COLO668 (cell line): ENCODE measurements around the gene CNTN4.

ENCODE experiments used
- DNase-seq: peaks from one replicate; lab custom pipeline; 2025; ENCODE audit not compliant: unreplicated experiment; lab: John Stamatoyannopoulos, UW

The CNTN4 gene

DNA sequence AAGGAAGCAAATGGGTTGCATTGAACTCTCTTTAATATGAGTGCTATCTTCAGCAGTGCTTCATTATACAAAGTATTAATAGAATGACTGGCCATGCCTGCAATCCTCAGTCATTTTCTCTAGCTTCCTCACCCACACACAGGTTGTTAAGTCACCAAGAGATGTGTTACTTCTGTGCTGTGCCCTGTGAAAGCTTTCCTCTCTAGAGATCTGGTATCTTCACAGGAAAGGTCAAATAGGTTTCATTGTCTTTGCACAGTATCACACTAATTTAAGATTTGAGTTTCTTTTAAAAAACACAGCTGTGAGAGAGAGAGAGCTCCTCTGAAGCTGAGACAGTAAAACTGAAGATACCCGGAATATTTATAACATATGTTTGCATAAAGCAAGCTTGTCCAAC, 278.6 kb downstream of the CNTN4 start:
- DNase-seq: no peak

GRCh38 chr3:2390926-2391532, 292.4 kb downstream of the CNTN4 start:
- DNase-seq: no peak

DNA sequence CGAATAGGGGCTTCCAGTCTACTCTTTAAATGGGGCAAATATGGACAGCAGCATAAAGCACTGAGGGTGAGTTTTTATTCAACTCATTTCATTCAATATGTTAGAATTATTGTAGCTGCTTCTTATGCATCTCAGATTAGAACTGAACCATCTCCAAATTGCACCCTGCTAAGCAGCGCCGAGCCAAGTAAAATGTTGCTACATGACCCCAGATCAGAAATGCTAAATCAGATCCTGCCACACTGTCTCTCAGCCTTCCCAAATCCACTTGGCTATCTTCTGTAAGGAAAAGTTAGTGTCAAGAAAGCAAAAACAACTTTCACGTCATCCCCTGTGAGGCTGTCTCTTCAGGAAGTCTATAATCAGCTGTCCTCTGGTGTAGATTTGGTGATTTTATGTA, 293.2 kb downstream of the CNTN4 start:
- DNase-seq: no peak

DNA sequence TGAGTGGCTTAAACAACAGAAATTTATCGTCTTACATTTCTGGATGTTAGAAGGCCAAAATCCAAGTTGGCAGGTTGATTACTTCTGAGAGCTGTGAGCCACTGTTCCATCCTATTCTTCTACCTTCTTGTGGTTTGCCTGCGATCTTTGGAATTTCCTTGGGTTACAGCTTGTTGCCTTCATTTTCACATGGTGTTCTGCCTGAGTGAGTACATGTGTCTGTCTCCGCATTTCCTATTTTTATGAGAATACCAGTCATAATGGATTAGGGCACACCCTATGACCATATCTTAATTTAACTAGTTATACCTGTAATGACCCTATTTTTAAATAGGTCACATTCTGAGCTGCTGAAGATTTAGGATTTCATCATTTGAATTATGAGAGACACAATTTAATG, 294.3 kb downstream of the CNTN4 start:
- no peak for DNase-seq

DNA sequence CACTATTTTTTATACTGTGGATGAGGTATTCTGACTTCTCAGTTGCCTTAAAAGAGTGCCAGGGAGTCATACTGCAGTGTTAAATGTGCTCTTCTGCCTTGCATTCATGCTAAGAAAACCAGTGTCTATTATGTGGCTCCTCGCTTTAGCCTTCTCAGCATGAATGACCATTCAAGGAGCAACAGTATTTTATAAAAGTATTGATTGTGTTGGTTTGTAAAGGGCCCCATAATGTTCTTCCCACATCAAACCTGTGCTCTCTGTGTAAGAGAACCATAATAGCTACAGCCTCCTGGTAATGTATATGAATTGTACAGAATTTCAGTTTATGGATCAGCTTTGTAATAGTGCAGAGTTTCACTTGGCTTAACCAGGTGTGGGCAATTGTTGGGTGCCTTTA, 316.4 kb downstream of the CNTN4 start:
- no peak for DNase-seq

DNA sequence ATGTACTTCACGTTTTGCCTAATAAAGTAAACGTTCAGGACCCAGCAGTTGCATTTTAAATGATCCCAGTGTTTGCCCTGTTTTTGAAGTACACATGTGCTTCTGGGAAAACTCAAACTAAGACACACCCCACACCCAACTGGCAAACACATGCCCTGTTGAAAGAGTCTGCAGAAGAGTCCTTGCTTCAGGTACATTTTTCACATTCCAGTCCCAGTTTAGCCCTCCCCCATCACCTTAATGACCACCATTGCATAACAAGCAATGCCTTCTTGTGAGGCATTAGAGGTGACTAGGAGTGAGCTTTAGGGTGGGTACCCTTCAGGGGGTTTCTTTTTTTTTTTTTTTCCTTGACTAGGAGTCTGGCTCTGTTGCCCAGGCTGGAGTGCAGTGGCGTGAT, 322.3 kb downstream of the CNTN4 start:
- DNase-seq: no peak

DNA sequence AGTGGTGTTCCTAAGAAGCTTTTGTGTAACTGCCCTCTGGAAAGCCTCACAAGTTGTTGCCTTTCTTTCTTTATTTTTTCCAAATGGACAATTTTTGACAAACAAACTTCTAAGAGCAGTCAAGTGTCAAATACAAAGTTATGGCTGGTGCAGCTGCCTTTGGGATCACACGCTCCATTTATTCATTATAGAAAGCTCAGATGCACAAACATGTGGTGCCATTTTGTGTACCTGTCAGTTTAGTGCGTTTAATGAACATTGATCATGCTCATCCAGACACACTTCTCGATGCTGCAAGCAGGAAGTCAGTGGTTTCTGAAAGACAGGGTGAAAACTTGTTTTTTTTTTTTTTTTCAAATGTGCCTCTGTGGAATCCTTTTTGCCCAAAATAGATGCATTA, 324.5 kb downstream of the CNTN4 start:
- DNase-seq: no peak

DNA sequence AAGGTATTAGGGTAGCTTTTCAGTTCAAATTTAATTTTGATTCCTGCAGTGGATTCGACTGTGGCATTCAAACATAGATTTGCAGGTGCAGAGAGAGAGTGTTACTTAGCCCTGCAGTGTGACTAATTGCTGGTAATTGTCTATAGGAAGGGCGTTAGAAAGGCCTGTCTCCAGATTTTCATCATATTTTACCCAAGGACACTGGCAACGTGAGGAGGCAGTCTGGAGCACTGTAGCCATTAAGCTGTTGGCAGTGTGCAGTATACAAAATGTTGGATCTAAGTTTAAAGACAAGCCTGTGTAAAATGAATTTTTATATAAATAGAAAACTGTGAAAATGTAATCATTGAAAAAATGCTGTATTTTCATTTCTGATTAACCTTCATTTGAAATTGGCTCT, 342.9 kb downstream of the CNTN4 start:
- no peak for DNase-seq

DNA sequence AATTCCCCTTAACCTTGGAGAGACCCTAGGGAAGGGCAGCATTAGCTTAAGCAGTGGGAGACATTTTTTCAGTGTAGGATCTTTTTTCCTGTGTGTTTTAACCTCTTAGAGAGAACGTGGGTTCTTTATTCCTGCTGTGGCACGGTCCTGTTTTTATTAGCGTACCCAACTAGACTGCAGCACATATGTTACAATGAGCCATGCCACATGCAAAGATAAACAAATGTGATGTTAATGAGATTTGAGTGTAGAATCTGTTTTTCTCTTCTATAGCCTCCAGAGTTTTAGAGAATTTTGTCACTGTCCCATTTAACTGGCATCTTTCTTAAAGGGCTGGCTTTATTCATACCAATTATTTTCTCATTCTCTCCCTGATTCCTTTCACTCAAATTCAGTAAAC, 347.5 kb downstream of the CNTN4 start:
- no peak for DNase-seq

DNA sequence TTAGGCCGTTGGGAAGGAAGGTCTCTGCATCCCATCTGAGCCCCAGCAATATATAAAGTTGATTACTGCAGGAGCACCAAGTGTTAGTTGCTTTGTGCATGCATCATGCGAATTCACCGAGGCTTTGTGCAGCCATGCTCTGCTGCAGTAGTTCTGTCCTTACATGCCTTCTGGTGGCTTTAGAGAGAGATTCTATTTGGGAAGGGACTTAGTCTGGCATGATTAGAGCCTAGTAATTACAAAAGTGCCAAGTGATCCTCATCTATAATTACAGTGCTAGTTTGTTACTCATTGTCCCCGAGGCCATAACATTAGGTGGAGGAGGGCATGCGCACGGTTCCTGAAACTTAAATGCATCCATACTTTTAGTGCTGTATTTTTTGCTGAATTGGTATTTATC, 353.6 kb downstream of the CNTN4 start:
- no peak for DNase-seq

DNA sequence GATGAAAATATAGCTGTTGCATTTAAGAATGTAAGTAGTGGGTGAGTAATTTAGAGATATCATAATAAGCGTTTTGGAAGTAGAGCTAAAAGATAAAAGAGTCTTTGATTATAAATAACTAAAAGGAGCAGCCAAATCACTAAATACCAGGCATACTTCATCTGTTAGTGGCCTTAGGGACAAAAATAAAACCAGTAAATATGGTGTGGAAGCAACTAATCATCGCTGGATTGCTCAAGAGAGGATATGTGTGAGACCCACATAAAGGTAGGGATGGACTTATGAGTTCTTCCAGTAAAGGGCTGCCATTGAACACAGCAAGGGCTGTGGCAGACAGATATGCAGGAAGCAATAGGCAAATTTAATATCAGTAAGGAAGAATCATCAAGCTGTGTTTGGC, 356.2 kb downstream of the CNTN4 start:
- DNase-seq: no peak

GRCh38 chr3:2456788-2457187, 358.1 kb downstream of the CNTN4 start:
- no peak for DNase-seq

GRCh38 chr3:2458816-2459215, 360.1 kb downstream of the CNTN4 start:
- DNase-seq: no peak

GRCh38 chr3:2465842-2466241, 367.2 kb downstream of the CNTN4 start:
- DNase-seq: no peak

DNA sequence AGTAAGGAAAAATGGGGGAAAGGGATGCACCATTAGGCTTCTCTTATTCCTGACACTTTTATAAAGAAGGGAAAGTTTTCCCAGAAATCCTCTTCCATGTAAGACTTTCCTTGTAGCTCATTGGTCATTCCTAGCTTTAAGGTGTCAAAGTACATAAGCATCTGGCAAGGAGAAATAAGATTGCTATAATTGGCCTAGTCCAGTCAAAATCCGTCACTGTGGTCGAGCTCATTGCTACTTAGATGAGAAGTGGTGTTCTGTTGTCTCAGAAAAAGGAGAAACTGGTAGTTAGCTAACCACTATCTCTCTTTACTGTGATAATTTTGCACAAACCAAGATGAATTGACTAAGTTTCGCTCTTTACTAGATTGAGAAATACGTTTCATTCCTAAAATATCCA, 370.1 kb downstream of the CNTN4 start:
- no peak for DNase-seq

- DNase-seq: no peak
Observed at GRCh38 chr3:2476996-2477395, 378.3 kb downstream of the CNTN4 start.

DNA sequence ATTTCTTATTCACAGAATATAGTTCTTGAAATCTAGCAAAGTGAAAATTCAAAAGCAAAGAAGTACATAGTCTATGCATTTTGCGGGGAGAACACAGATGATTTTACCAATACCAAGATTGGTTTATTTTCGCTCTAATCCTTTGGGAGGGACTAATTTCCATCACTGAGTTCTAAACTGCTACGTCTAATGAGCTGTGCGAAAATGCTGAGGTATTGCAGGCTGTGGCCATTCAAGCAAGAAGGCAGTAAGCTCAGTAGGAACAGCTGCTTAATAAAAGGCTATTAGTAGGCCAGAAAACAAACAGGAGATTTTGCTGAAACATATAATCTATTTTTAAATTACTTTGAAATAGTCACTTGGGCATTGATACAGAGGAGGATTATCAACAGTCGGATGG, 379.0 kb downstream of the CNTN4 start:
- no peak for DNase-seq

GRCh38 chr3:2484162-2485026, 385.7 kb downstream of the CNTN4 start:
- DNase-seq: no peak

DNA sequence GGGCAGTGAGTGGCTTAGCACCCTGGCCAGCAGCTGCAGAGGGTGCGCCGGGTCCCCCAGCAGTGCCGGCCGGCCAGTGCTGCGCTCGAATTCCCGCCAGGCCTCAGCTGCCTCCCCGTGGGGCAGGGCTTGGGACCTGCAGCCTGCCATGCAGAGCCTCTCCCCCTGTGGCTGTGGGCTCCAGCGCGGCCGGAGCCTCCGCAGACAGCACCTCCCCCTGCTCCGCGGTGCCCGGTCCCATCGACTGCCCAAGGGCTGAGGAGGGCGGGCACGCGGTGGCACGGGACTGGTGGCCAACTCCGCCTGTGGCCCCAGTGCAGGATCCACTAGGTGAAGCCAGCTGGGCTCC, 386.3 kb downstream of the CNTN4 start:
- no peak for DNase-seq

DNA sequence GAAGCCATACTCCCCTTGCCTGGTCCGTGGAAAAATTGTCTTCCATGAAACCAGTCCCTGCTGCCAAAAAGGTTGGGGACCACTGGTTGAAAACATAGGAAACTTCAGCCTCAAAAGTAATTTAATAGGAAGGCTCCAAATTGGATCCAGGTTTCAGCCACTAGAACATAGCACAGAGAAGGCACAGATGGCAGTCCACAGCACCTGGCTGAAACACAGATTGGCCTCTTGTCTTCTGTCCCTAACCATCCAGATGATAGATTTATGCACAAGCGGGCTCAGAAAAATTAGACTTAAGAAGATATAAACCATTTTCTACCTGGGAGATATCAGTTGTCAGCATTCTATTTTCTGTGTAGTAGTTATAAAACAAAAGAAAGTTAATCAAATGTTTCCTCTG, 397.1 kb downstream of the CNTN4 start:
- no peak for DNase-seq

- DNase-seq: no peak
Observed at GRCh38 chr3:2504912-2505311, 406.2 kb downstream of the CNTN4 start.

DNA sequence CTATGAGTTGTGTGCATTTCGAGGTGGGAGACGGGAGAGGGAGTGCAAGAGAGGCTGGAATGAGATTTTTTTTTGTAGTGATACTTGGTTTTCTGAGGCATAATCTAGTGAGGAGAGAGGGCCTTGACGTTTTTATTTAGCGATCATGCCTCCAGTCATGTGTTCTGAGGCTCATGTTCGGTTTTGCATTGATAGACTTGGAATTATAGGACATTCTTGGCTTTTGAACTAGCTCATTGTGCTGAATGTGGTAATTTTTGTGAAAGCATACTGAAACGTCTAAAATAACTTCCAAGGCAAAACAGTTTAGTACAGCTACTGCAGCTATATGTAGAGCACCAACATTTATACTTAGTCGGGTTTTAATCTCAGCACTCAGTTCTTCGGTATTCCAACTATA, 408.1 kb downstream of the CNTN4 start:
- no peak for DNase-seq

- no peak for DNase-seq
Observed at GRCh38 chr3:2510591-2511145, 412.0 kb downstream of the CNTN4 start.
